OCI-LY7 (cell line): ENCODE results near the gene MACO1.
"Not testable (repeated sequence)": the region's sequence is repeated elsewhere in the genome, so short reads cannot be mapped to it uniquely, and the experiment has no call there.

Source experiments
- CTCF ChIP-seq: fragments of 200-600 bp; sonication (generic); conservative IDR thresholded peaks from 2 replicates; pipeline ENCODE4 v1.5.1; 2014; ENCODE audit warnings: mild to moderate bottlenecking, antibody characterized with exemption, low read length, moderate library complexity, mixed read lengths
- EZH2phosphoT487 ChIP-seq: fragments of 200-600 bp; sonication (generic); IDR thresholded peaks from 2 replicates; pipeline ENCODE4 v1.6.1; 2018; ENCODE audit warnings: low read depth, borderline replicate concordance, mild to moderate bottlenecking, mixed run types, antibody characterized with exemption, low read length, moderate library complexity, mixed read lengths

- TF ChIP-seq CTCF, EZH2phosphoT487: not testable (repeated sequence)
Measured at GRCh38 chr1:25506566-25507463, 76.1 kb downstream of the MACO1 start.
